DMS53 (cell line): Measurements from ENCODE around the gene TNRC6C.
A peak's percentile ranks its signal among the peaks of the same experiment; 100 is the strongest.

Experiments used
- DNase-seq: peaks from one replicate; lab custom pipeline; 2025; lab: John Stamatoyannopoulos, UW

TNRC6C gene, protein sequence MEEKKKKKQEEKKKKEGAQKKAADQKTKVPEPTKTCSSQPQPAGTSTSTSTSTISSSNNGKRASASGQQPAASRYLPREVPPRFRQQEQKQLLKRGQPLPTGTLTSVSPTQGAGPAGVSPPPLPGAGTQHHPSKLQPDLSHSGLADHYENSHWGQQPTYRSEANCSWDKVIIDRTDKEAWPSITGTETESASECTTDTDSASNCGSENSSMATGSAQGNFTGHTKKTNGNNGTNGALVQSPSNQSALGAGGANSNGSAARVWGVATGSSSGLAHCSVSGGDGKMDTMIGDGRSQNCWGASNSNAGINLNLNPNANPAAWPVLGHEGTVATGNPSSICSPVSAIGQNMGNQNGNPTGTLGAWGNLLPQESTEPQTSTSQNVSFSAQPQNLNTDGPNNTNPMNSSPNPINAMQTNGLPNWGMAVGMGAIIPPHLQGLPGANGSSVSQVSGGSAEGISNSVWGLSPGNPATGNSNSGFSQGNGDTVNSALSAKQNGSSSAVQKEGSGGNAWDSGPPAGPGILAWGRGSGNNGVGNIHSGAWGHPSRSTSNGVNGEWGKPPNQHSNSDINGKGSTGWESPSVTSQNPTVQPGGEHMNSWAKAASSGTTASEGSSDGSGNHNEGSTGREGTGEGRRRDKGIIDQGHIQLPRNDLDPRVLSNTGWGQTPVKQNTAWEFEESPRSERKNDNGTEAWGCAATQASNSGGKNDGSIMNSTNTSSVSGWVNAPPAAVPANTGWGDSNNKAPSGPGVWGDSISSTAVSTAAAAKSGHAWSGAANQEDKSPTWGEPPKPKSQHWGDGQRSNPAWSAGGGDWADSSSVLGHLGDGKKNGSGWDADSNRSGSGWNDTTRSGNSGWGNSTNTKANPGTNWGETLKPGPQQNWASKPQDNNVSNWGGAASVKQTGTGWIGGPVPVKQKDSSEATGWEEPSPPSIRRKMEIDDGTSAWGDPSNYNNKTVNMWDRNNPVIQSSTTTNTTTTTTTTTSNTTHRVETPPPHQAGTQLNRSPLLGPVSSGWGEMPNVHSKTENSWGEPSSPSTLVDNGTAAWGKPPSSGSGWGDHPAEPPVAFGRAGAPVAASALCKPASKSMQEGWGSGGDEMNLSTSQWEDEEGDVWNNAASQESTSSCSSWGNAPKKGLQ (N-terminal part only)

GRCh38 chr17:77957857-77958715 lies at the start of gene TNRC6C:
TNRC6C (plus strand) TSS chr17:77958703; CDS start chr17:78004207, 45,504 bp downstream.
- DNase-seq, result peak; percentile 99

DNA sequence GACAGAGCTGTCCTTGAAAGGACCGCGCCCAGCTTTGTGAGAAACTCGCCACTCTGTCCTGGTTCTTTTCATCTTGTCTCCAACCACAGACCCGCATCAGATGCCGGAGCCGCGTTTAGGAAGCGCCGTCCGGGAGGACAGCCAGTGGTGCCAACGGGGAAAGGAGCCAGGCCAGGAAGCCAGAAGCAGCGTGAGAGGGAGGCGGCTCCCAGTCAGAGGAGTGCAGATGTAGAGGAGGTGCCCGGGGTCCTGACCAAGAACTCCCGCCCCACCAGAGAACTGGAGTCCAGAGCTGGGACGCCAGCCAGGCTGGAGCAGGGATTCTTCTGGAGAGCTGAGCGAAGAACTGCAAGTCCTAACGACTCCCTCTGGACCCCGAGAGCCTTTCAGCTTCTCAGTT lies 49.3 kb upstream of the TNRC6C start:
- DNase-seq, result no peak

DNA sequence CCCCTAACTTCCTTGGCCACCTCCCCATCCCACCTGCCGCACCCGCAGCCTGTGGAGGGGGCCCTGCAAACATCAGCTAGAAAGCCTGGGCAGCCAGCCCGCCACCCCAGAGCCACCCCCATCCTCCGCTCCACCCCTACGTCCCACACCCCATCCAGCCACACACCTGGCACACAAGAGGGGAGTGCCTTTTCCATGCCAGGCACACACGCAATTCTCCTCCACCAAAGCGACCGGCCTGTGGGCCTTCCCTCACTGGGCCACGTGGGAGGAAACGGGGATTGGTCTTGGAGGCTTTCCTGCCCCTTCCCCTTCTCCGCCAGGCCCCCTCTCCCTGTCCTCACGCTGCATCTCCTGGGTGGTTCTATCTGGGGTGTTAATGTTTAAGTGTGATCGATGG lies 48.7 kb upstream of the TNRC6C start:
- DNase-seq, result no peak

GRCh38 chr17:77914385-77915254 lies 43.9 kb upstream of the TNRC6C start:
- DNase-seq, result peak; percentile 34

DNA sequence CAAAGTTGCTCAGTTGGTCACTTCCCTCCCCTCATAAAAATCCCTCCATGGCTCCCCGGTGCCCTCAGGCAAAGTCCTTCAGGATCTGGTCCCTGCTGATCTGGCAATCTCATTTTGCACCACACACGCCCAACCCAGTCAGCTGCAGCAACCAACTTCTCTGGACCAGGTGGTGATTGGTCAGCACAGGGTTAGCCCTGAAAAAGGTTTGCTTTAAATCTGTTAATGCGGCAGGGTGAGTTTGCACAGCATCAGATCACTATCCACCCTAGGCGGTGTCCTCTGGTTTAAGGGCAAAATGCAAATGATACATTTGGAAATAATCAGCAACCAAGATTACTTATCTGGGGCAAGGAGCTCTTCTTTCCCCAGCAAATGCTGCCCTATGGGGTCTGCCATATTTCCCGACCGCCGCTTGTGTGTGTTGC lies 42.9 kb upstream of the TNRC6C start:
- no peak for DNase-seq

DNA sequence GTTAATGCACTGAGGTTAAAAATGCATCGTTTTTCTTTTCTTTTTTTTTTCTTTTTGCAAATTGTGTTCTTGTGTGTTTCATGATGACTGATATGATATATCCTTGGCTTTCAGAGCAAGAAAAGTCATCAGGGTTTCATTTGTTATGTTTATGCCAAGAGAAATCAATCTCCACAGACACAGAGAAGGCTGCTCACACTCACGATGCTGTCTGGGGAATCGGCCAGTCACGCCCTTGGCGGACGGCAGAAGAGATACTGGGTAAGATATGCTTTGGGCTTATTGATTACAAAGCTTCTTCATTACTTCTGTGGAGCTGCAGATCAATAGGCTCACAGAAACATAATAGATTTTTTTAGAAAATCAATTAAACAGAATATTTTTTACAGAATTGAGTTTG lies 42.2 kb upstream of the TNRC6C start:
- DNase-seq, result no peak

- no peak for DNase-seq
Observed at GRCh38 chr17:77916703-77917481, 41.6 kb upstream of the TNRC6C start.

DNA sequence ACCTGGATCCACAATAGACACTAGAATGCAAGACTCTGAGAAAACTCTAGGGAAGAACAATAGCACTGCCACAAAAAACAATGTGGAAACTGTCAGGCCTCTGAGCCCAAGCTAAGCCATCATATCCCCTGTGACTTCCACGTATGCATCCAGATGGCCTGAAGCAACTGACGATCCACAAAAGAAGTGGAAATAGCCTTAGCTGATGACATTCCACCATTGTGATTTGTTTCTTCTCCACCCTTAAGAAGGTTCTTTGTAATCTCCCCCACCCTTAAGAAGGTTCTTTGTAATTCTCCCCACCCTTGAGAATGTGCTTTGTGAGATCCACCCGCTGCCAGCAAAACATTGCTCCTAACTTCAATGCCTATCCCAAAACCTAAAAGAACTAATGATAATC lies 39.2 kb upstream of the TNRC6C start:
- DNase-seq, result no peak

DNA sequence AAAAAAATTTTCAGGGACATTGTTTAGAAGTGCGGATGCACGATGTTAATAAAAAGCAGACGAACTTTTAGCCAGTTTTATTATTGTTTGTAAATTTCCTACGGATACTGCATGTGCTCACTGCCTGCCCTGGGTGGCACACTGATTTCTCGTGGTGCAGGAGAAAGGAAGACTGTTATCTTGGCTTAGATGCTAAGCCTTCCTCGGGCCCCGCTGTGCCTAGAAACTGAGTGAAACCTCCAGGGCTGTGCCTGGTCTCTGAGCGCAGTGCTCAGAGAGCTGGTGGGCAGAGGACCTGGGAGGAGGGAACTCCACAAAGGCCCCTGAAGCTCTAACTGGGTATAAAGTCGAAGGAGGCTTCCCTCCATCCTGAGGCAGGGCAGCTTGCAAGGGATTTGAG lies 35.4 kb upstream of the TNRC6C start:
- DNase-seq, result no peak

DNA sequence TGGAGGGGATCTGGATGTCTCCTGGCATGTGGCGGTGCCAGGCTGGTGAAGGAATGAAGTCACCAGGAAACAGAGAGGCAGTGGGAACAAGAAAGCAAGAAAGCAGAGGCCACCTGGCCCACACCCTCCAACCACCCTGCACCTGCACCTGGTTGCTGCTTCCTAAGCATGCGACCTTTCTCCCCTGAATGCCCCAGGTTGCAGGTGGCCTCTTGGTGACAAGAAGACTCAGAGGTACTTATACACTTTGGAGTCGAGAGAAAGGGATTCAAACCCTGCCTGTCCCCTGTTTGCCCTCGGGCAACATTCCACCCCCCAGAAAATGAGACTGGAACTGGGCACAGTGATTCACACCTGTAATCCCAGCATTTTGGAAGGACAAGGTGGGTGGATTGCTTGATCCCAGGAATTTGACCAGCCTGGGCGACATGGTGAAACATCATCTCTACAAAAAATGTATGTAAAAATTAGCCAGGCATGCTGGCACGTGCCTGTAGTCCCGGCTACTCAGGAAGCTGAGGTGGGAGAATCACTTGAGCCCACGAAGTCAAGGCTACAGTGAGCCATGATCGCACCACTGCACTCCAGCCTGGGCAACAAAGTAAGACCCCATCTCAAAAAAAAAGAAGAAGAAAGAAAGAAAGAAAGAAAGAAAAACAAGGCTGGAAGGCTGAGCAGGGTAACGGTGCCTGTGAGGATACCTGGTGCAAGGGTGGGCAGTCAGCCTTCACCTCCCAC lies 34.6 kb upstream of the TNRC6C start:
- no peak for DNase-seq

DNA sequence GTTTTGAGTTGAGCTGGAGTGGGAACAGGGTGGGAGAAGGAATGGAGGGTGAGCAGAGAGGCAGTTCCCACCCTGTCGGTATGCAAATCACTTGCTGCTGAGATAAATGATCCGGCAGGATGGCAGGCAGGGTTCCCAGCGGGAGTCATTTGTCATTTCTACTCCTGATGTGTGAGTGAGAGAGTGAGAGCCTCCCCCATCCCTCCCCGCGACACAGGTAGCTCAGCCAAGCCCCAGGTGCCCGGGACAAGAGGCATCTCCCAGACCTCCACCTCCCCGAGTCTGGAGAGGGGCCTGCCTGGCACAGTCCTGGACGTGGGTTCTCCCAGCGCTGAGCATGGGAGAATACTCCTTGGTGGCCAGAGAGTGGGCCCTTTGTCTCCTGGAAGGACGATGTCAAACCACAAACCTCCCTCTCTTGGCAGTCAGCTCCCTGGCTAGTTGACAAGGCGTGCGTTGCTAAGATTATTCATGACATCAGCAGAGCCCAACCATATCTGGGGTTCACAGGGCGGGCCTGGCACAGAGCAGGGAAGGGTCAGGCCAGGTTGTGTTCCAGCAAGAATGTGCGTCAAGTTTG lies 33.7 kb upstream of the TNRC6C start:
- no peak for DNase-seq

- no peak for DNase-seq
Observed at GRCh38 chr17:77925831-77926543, 32.5 kb upstream of the TNRC6C start.

GRCh38 chr17:77926981-77927380 lies 31.5 kb upstream of the TNRC6C start:
- DNase-seq, result peak; percentile 27

GRCh38 chr17:77927777-77928518 lies 30.6 kb upstream of the TNRC6C start:
- DNase-seq, result no peak

DNA sequence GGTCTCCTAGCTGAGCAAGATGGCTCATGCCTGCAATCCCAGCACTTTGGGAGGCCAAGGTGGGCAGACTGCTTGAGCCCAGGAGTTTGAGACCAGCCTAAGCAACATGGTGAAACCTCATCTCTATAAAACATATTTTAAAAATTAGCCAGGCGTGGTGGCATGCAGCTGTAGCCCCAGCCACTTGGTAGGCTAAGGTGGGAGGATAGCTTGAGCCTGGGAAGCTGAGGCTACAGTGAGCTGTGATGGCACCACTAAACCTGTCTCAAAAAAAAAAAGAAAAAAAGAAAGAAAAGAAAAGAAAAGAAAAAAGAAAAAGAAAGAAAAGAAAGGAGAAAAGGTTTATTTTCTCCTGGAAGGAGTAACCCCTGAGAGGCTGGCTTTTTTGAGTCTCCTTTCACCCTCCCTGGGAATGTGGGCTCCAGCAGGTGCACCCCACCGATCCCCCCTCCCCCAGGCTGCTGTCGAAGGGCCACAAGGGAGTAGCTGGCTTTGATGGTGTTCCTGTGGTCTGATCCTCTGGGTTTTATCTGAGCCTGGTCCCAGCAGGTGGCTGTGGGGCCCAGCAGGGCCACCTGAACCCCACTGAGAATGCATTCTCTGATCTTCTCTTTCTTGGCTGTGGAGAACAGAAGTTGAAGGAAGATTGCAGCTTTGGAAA lies 29.9 kb upstream of the TNRC6C start:
- no peak for DNase-seq

GRCh38 chr17:77929180-77929564 lies 29.3 kb upstream of the TNRC6C start:
- no peak for DNase-seq
